ENCODE measurements around the gene IL1A. TPM values are rescaled to one million over a fixed set of nuclear protein-coding genes. Genes with fewer than 3 reads are reported as not detected.
A peak's percentile ranks its signal among the peaks of the same experiment; 100 is the strongest.

The IL1A gene
- total and polyA plus RNA-seq, 4 donors, result 1.1 to 15.5 (median 2.4) TPM

DNA sequence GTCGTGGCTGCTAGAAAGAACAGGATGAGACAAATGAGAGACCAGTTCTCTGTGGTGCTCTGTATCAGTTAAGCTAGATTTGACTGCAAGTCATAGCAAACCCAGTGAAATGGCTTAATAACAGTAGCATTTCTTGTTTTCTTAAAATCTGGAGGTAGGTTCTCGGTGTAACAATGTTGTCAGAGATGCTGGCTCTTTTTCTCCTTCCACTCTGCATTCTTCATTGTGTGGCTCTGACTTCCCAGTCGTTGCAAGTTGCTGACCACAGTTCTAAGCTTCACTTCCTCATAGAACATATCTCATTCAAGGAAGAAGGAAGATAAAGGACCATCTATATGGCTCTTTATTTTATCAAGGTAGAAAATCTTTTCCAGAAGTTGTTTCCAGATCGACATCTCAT lies 12.0 kb downstream of the IL1A start:
- 35 to 60% methylated on average over 4 of the region's 4 CpGs for WGBS, 2 donors
- H3K4me1 ChIP-seq (ENCODE audit: control insufficient read depth in 5 of 5, insufficient read depth in 5 of 5, low read length in 5 of 5), result no peaks in the 10 kb centered on the region
- H3K27ac ChIP-seq (ENCODE audit: low read depth in 1 of 2, low read length in 1 of 2), result no peak overlapping the region
- ATAC-seq (ENCODE audit: insufficient read depth, low FRiP score), result no peak
- H3K36me3 ChIP-seq (ENCODE audit: control insufficient read depth in 4 of 4, insufficient read depth in 4 of 4, low read length in 4 of 4), result no peaks in the 10 kb centered on the region
- TF ChIP-seq, protein P1, sequence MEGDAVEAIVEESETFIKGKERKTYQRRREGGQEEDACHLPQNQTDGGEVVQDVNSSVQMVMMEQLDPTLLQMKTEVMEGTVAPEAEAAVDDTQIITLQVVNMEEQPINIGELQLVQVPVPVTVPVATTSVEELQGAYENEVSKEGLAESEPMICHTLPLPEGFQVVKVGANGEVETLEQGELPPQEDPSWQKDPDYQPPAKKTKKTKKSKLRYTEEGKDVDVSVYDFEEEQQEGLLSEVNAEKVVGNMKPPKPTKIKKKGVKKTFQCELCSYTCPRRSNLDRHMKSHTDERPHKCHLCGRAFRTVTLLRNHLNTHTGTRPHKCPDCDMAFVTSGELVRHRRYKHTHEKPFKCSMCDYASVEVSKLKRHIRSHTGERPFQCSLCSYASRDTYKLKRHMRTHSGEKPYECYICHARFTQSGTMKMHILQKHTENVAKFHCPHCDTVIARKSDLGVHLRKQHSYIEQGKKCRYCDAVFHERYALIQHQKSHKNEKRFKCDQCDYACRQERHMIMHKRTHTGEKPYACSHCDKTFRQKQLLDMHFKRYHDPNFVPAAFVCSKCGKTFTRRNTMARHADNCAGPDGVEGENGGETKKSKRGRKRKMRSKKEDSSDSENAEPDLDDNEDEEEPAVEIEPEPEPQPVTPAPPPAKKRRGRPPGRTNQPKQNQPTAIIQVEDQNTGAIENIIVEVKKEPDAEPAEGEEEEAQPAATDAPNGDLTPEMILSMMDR (IDR thresholded peaks at IDR 0.05; ENCODE audit: control extremely low read depth, extremely low read depth), result no peak
- no peaks in the 10 kb centered on the region for H3K27me3 ChIP-seq (ENCODE audit: control insufficient read depth in 3 of 3, insufficient read depth in 3 of 3, low read length in 2 of 3)
- no peak overlapping the region for H3K9ac ChIP-seq (ENCODE audit: insufficient read depth in 1 of 2, low read length in 2 of 2)
- DNase-seq, result no peak
- no peaks in the 10 kb centered on the region for H3K9me3 ChIP-seq (ENCODE audit: control insufficient read depth in 4 of 4, insufficient read depth in 3 of 4, low read length in 3 of 4)
- H3K4me3 ChIP-seq, result no peak overlapping the region

DNA sequence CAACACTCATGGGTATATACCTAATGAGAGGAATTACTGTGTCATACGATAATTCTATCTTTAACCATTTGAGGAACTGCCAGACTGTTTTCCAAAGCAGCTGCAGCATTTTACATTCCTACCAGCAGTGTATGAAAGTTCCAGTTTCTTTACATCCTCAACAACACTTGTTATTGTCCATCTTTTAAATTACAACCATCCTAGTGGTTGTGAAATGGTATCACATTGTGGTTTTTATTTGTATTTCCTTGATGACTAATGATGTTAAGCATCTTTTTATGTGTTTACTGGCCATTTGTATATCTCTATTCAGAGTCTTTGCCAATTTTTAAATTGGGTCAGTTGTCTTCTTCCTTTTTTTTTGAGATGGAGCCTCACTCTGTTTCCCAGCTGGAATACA lies 15.9 kb downstream of the IL1A start:
- no peak for DNase-seq
- Histone ChIP-seq H3K36me3 (ENCODE audit: control insufficient read depth in 4 of 4, insufficient read depth in 4 of 4, low read length in 4 of 4) (no peaks in the 10 kb centered on the region), H3K27me3 (ENCODE audit: control insufficient read depth in 3 of 3, insufficient read depth in 3 of 3, low read length in 2 of 3) (no peaks in the 10 kb centered on the region), H3K4me3 (no peak overlapping the region), H3K9ac (ENCODE audit: insufficient read depth in 1 of 2, low read length in 2 of 2) (no peak overlapping the region), H3K4me1 (ENCODE audit: control insufficient read depth in 5 of 5, insufficient read depth in 5 of 5, low read length in 5 of 5) (peaks cover 0 to 14% (median 0%) of the 10 kb centered on the region in 5 donors), H3K9me3 (ENCODE audit: control insufficient read depth in 4 of 4, insufficient read depth in 3 of 4, low read length in 3 of 4) (no peaks in the 10 kb centered on the region), H3K27ac (ENCODE audit: low read depth in 1 of 2, low read length in 1 of 2) (no peak overlapping the region)
- TF ChIP-seq, protein P1 (IDR thresholded peaks at IDR 0.05; ENCODE audit: control extremely low read depth, extremely low read depth), result no peak
- ATAC-seq (ENCODE audit: insufficient read depth, low FRiP score), result no peak
- 34 to 42% methylated on average over 1 of the region's 1 CpG for WGBS, 2 donors

DNA sequence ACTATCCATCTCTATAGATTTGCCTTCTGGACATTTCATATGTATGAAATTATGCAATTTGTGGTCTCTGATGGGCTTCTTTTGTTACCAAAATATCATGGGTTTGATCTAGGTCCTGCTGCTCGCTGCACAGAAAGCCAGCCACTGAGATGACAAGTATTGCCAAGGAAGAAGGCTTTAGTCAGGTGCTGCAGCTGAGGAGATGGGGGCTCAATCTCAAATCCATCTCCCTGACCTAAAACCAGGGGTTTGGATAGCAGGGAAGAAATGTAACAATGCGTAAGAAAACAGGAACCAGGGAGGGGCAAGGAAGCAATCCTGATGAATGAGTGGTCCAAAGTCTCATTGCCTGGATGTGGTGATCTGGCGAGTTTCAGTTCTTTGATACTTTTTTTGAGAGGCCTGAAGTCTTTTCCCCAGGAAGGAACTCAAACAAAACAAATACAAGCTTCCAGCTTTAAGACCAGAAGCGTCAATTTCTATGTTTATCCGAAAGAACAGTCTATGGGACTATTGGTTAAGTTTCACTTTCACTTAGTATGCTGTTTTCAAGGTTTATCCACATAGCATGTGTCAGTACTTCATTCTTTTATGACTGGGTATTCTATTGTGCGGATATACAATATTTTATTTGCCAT lies 16.5 kb downstream of the IL1A start:
- Histone ChIP-seq H3K36me3 (ENCODE audit: control insufficient read depth in 4 of 4, insufficient read depth in 4 of 4, low read length in 4 of 4) (no peaks in the 10 kb centered on the region), H3K27ac (ENCODE audit: low read depth in 1 of 2, low read length in 1 of 2) (peak overlapping the region in 1 of 2 donors; percentile 65), H3K9ac (ENCODE audit: insufficient read depth in 1 of 2, low read length in 2 of 2) (no peak overlapping the region), H3K4me3 (no peak overlapping the region), H3K27me3 (ENCODE audit: control insufficient read depth in 3 of 3, insufficient read depth in 3 of 3, low read length in 2 of 3) (no peaks in the 10 kb centered on the region), H3K9me3 (ENCODE audit: control insufficient read depth in 4 of 4, insufficient read depth in 3 of 4, low read length in 3 of 4) (no peaks in the 10 kb centered on the region), H3K4me1 (ENCODE audit: control insufficient read depth in 5 of 5, insufficient read depth in 5 of 5, low read length in 5 of 5) (peaks cover 0 to 19% (median 0%) of the 10 kb centered on the region in 5 donors)
- no peak for ATAC-seq (ENCODE audit: insufficient read depth, low FRiP score)
- 39 to 58% methylated on average over 6 of the region's 6 CpGs for WGBS, 2 donors
- TF ChIP-seq, protein P1 (IDR thresholded peaks at IDR 0.05; ENCODE audit: control extremely low read depth, extremely low read depth), result no peak
- DNase-seq, result no peak

DNA sequence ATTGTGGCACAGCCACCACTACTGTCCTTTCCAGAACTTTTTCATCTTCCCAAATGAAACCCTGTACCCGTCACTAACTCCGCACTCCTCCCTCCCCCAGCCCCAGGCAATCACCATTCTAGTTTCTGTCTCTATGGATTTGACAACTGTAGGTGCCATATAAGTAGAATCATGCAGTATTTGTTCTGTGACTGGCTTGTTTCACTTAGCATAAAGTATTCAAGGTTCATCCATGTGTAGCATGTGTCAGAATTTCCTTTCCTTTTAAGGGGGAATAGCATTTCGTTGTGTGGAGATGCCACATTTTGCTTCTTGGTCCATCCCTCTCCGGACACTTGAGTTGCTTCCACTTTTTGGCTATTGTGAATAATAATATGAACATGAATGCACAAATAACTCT lies 19.0 kb downstream of the IL1A start:
- no peak overlapping the region for H3K4me3 ChIP-seq
- peaks cover 0 to 1% (median 0%) of the 10 kb centered on the region in 4 donors for H3K36me3 ChIP-seq (ENCODE audit: control insufficient read depth in 4 of 4, insufficient read depth in 4 of 4, low read length in 4 of 4)
- H3K4me1 ChIP-seq (ENCODE audit: control insufficient read depth in 5 of 5, insufficient read depth in 5 of 5, low read length in 5 of 5), result peaks cover 0 to 22% (median 0%) of the 10 kb centered on the region in 5 donors
- H3K27me3 ChIP-seq (ENCODE audit: control insufficient read depth in 3 of 3, insufficient read depth in 3 of 3, low read length in 2 of 3), result no peaks in the 10 kb centered on the region
- TF ChIP-seq, protein P1 (IDR thresholded peaks at IDR 0.05; ENCODE audit: control extremely low read depth, extremely low read depth), result no peak
- H3K9me3 ChIP-seq (ENCODE audit: control insufficient read depth in 4 of 4, insufficient read depth in 3 of 4, low read length in 3 of 4), result no peaks in the 10 kb centered on the region
- H3K9ac ChIP-seq (ENCODE audit: insufficient read depth in 1 of 2, low read length in 2 of 2), result peak overlapping the region; percentile 51 to 55
- peak in 1 of 3 donors; percentile 23 for DNase-seq
- H3K27ac ChIP-seq (ENCODE audit: low read depth in 1 of 2, low read length in 1 of 2), result no peak overlapping the region
- 58 to 69% methylated on average over 4 of the region's 4 CpGs for WGBS, 2 donors
- no peak for ATAC-seq (ENCODE audit: insufficient read depth, low FRiP score)
